GM12878 (cell line): ENCODE results near the gene PKHD1. TPM values are rescaled to one million over a fixed set of nuclear protein-coding genes. Genes with fewer than 3 reads are reported as not detected.

Experiments
- ATAC-seq: fragments of 200-7000 bp; cut with Tn5 transposase; 3 replicates; pipeline ENCODE4 v1.9.1; 2020; ENCODE audit warnings: mild to moderate bottlenecking, moderate library complexity
- BruUV-seq: library from RNA; stranded (reverse); fragments of 400-500 nt; replicated peaks from 2 replicates; lab custom pipeline; 2021; lab: Mats Ljungman, UMichigan
- CTCF ChIA-PET: fragments of 300-600 bp; sonication (Branson Sonifier 250); formaldehyde crosslinking; extraction: SDS; loops from one replicate; lab custom pipeline; 2021; ENCODE audit warnings: inconsistent platforms; lab: Yijun Ruan, JAX
- POLR2A ChIA-PET: fragments of 350-600 bp; formaldehyde crosslinking; extraction: SDS; loops from one replicate; lab custom pipeline; 2021; ENCODE audit warnings: inconsistent platforms; lab: Charles Lee
- RAD21 ChIA-PET: fragments of 300-600 bp; sonication (Branson Sonifier 250); formaldehyde crosslinking; loops from one replicate; lab custom pipeline; 2023; ENCODE audit warnings: antibody characterized with exemption; ENCODE audit not compliant: unreplicated experiment; lab: Charles Lee
- SMC1A ChIA-PET: fragments of 300-600 bp; sonication (Branson Sonifier 250); formaldehyde crosslinking; loops from one replicate; lab custom pipeline; 2023; ENCODE audit not compliant: unreplicated experiment, uncharacterized antibody; lab: Charles Lee
- DNase-seq: peaks from one replicate; pipeline ENCODE4 v3.0.0-alpha.2; 2011; ENCODE audit warnings: low read depth, low spot score
- FAIRE-seq: peaks from 3 replicates; lab custom pipeline; 2011; peaks lifted over from hg19 to GRCh38; lab: Jason Lieb, UNC
- H2AFZ ChIP-seq: 2 replicates; pipeline ENCODE4 v1.6.0; 2011; ENCODE audit warnings: low read depth, low read length, control low read depth; ENCODE audit not compliant: control insufficient read depth
- H3K27ac ChIP-seq: 2 replicates; pipeline ENCODE4 v1.5.1; 2011; ENCODE audit warnings: control low read depth; ENCODE audit not compliant: control insufficient read depth, insufficient read depth
- H3K27me3 ChIP-seq, 2 experiments: replicated peaks in 1 of 2; 2 replicates each; pipeline versions ENCODE4 v1.6.0 to v1.6.1; 2011; ENCODE audit warnings: low read length in 1 of 2; ENCODE audit not compliant: control insufficient read depth in 2 of 2, insufficient read depth in 2 of 2
- H3K36me3 ChIP-seq, 2 experiments: 2 replicates each; pipeline ENCODE4 v1.5.1; 2011; ENCODE audit warnings: low read length in 1 of 2; ENCODE audit not compliant: control insufficient read depth in 2 of 2, insufficient read depth in 2 of 2
- H3K4me1 ChIP-seq: 2 replicates; pipeline ENCODE4 v1.6.1; 2011; ENCODE audit warnings: mild to moderate bottlenecking, low read length, moderate library complexity, mixed read lengths; ENCODE audit not compliant: control insufficient read depth, insufficient read depth
- H3K4me2 ChIP-seq: 2 replicates; pipeline ENCODE4 v1.6.0; 2011; ENCODE audit warnings: control low read depth; ENCODE audit not compliant: control insufficient read depth, insufficient read depth
- H3K4me3 ChIP-seq: fragments of 200-600 bp; sonication (generic); 2 replicates; pipeline ENCODE4 v1.5.1; 2016
- H3K79me2 ChIP-seq: 2 replicates; pipeline ENCODE4 v1.6.0; 2011; ENCODE audit warnings: low read length; ENCODE audit not compliant: control insufficient read depth, insufficient read depth
- H3K9ac ChIP-seq: 2 replicates; pipeline ENCODE4 v1.8.0; 2011; ENCODE audit warnings: low read length, control low read depth, mixed read lengths; ENCODE audit not compliant: control insufficient read depth, insufficient read depth
- H3K9me3 ChIP-seq: replicated peaks from 3 replicates; pipeline ENCODE4 v1.5.1; 2011; ENCODE audit warnings: mild to moderate bottlenecking, low read length; ENCODE audit not compliant: control insufficient read depth, insufficient read depth
- H4K20me1 ChIP-seq: 2 replicates; pipeline ENCODE4 v1.6.0; 2011; ENCODE audit not compliant: control insufficient read depth, insufficient read depth
- JUNB ChIP-seq: IDR thresholded peaks from 2 replicates; pipeline ENCODE4 v1.6.1; 2016; ENCODE audit warnings: antibody characterized with exemption, mild to moderate bottlenecking
- SMAD5 ChIP-seq: IDR thresholded peaks from 2 replicates; pipeline ENCODE4 v1.6.1; 2016; ENCODE audit warnings: antibody characterized with exemption, low read depth
- STAT1 ChIP-seq: fragments of 450-650 bp; conservative IDR thresholded peaks from 2 replicates; pipeline ENCODE4 v1.6.1; 2014; ENCODE audit warnings: antibody characterized with exemption, mild to moderate bottlenecking
- WGBS: methylation state at CpG from one replicate; pipeline ENCODE4 v1.1.6; 2016; ENCODE audit warnings: low lambda C conversion rate; ENCODE audit not compliant: insufficient replicate concordance, insufficient coverage; ENCODE audit errors: missing lambda C conversion rate; 5-methylcytosine and 5-hydroxymethylcytosine counted together
- in situ Hi-C: fragments of 300-500 bp; cut with MboI; formaldehyde crosslinking; loops from 9 replicates; pipeline ENCODE4 v1.14.3; 2018; ENCODE audit warnings: mixed read lengths
- intact Hi-C: fragments of 100-400 bp; cut with micrococcal nuclease; formaldehyde crosslinking; loops from one replicate; pipeline ENCODE4 v1.14.2; 2022; ENCODE audit not compliant: unreplicated experiment
- polyA plus RNA-seq, 11 experiments: library from polyadenylated mRNA; depleted of rRNA in 4 of 11; unstranded in 6 of 11; stranded (reverse) in 5 of 11; fragments of >200 nt; fragmentation: Nextera tagmentation in 4 of 11; fragmentation: Illumina TruSeq in 1 of 11; extraction: Ambion mirVana in 4 of 11; extraction: Trizol in 1 of 11; gene quantifications; 1 replicate in 1 of 11; 2 replicates in 10 of 11; pipeline versions ENCODE4 v1.2.1 to v1.2.3, GENCODE V29; 2011 to 2016; ENCODE audit warnings: inconsistent platforms in 2 of 11, missing spikeins in 2 of 11, low read depth in 1 of 11
- total RNA-seq, 4 experiments: library from RNA; depleted of rRNA in 3 of 4; stranded (reverse); fragments of >200 nt in 3 of 4; fragmentation: Illumina TruSeq in 1 of 4; extraction: Trizol in 1 of 4; gene quantifications; 2 replicates each; pipeline versions ENCODE4 v1.2.1 to v1.2.3, GENCODE V29; 2013 to 2021
- TF ChIP-seq, protein P1 (sequence below): fragments of 450-650 bp; IDR thresholded peaks from 2 replicates; pipeline ENCODE4 v1.6.1; 2017; ENCODE audit warnings: mild to moderate bottlenecking

The PKHD1 gene
- total and polyA plus RNA-seq, 10 of the 15 experiments (the other 5 are each of a cell fraction or from before 2014, with no cell fraction given) = under 0.01 to 0.90 (median 0.02) TPM; not detected in 1

GRCh38 chr6:51570168-51570921, 517.1 kb downstream of the PKHD1 start:
- no peak overlapping the region for H3K27ac ChIP-seq

More at GRCh38 chr6:51570168-51570921, 517.1 kb downstream of the PKHD1 start:
- Histone ChIP-seq H3K4me3 (no peak overlapping the region), H3K36me3 (no peaks in the 10 kb centered on the region)
- POLR2A ChIA-PET = no interaction called here
- no TSS peak for BruUV-seq
- TF ChIP-seq JUNB (no peak), STAT1 (no peak), SMAD5 (no peak)
- TF ChIP-seq, protein P1, sequence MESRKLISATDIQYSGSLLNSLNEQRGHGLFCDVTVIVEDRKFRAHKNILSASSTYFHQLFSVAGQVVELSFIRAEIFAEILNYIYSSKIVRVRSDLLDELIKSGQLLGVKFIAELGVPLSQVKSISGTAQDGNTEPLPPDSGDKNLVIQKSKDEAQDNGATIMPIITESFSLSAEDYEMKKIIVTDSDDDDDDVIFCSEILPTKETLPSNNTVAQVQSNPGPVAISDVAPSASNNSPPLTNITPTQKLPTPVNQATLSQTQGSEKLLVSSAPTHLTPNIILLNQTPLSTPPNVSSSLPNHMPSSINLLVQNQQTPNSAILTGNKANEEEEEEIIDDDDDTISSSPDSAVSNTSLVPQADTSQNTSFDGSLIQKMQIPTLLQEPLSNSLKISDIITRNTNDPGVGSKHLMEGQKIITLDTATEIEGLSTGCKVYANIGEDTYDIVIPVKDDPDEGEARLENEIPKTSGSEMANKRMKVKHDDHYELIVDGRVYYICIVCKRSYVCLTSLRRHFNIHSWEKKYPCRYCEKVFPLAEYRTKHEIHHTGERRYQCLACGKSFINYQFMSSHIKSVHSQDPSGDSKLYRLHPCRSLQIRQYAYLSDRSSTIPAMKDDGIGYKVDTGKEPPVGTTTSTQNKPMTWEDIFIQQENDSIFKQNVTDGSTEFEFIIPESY = no peak
- TF ChIP-seq, all 136 proteins: peak for 0
- intact Hi-C loops = no loop called here
- no peaks in the 10 kb centered on the region for H3K4me1 ChIP-seq
- CTCF ChIA-PET = interaction anchor here (0.9 to 2.5 kb wide), 10 partner anchors 9 to 453 kb away, joined by 3 to 18 read pairs (median 4); no protein-coding TSS in a partner anchor
- H3K79me2 ChIP-seq = no peaks in the 10 kb centered on the region
- no peak for DNase-seq
- no peak overlapping the region for H2AFZ ChIP-seq
- H3K9me3 ChIP-seq = no peaks in the 10 kb centered on the region
- ATAC-seq = no peak
- in situ Hi-C loops = no loop called here
- SMC1A ChIA-PET = interaction anchor here (1.1 to 2.2 kb wide), 3 partner anchors 8 to 183 kb away, joined by 4 to 10 read pairs (median 4); no protein-coding TSS in a partner anchor
- WGBS = 19% methylated on average over 5 of the region's 5 CpGs
- RAD21 ChIA-PET = interaction anchor here (0.9 to 2.5 kb wide), 2 partner anchors 8 to 183 kb away, joined by 3 to 11 read pairs; no protein-coding TSS in a partner anchor
- no peak overlapping the region for H3K4me2 ChIP-seq
- no peaks in the 10 kb centered on the region; a peak in 1 of 4 replicates for H3K27me3 ChIP-seq
- no peak overlapping the region for H3K9ac ChIP-seq
- no peak for FAIRE-seq
- no peaks in the 10 kb centered on the region for H4K20me1 ChIP-seq
